ENCODE results near the gene NDNF. TPM values are rescaled to one million over a fixed set of nuclear protein-coding genes. Genes with fewer than 3 reads are reported as not detected.

Gene NDNF
- total RNA-seq, 5 donors from 2014 or later (not counting 1 experiment from before 2014, with no cell fraction given), result 0.36 to 0.47 (median 0.41) TPM; not detected in 2

DNA sequence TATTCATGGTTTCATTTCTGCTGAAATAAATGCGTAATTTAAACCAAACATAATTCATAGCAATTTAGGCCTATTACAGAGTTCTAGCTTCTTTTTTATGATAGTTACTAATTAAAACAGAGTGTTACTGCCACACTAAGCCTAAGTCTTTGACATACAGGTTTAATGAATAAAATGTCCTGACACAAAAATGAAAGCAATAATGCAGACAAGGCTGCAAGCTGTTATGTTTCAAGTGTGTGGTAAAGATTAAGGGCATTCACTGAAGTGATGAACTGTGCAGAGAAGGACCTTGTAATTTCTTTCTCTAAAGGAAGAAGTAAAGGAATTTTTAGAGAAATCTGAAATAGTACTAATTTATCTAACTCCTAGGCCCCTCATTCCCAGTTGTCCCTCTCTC, 2.9 kb downstream of the NDNF start:
- no peak overlapping the region for H3K27ac Mint-ChIP-seq
- Histone ChIP-seq H3K27me3 (replicated peaks in 1 of 2; ENCODE audit: control insufficient read depth in 2 of 2, extremely low read depth in 1 of 2, insufficient read depth in 2 of 2, low read length in 1 of 2) (peaks cover 4 to 34% of the 10 kb centered on the region in 2 experiments), H3K4me3 (ENCODE audit: control insufficient read depth in 1 of 2, extremely low read depth in 1 of 2, low read length in 1 of 2) (no peak overlapping the region), H3K9me3 (no peaks in the 10 kb centered on the region), H3K36me3 (ENCODE audit: control insufficient read depth in 2 of 2, extremely low read depth in 1 of 2, insufficient read depth in 1 of 2, low read length in 1 of 2) (no peaks in the 10 kb centered on the region), H3K27ac (ENCODE audit: low read length) (no peak overlapping the region), H3K4me1 (ENCODE audit: control insufficient read depth in 1 of 2, extremely low read depth in 1 of 2, insufficient read depth in 2 of 2, low read length in 2 of 2) (peaks cover 5 to 22% of the 10 kb centered on the region in 2 experiments)
- CTCF ChIA-PET, result interaction anchor here in 1 of 2 donors (0.7 kb wide), 2 partner anchors 28 to 1508 kb away, joined by 3 to 4 read pairs; no protein-coding TSS in a partner anchor
- POLR2A ChIA-PET, result no interaction called here
- H3K27me3 Mint-ChIP-seq, result peaks cover 47 to 56% of the 10 kb centered on the region in 2 donors
- WGBS (ENCODE audit: insufficient coverage), result no CpG with 5 or more reads among the region's 1 CpG
- DNase-seq (no peak), ATAC-seq (replicated peaks in 1 of 4) (no peak)
- no peaks in the 10 kb centered on the region for H3K36me3 Mint-ChIP-seq
- no peaks in the 10 kb centered on the region for H3K9me3 Mint-ChIP-seq
- H3K4me1 Mint-ChIP-seq, result peaks cover 18 to 31% (median 28%) of the 10 kb centered on the region in 3 donors
- H3K4me3 Mint-ChIP-seq, result peak overlapping the region in 1 of 3 donors; percentile 90

DNA sequence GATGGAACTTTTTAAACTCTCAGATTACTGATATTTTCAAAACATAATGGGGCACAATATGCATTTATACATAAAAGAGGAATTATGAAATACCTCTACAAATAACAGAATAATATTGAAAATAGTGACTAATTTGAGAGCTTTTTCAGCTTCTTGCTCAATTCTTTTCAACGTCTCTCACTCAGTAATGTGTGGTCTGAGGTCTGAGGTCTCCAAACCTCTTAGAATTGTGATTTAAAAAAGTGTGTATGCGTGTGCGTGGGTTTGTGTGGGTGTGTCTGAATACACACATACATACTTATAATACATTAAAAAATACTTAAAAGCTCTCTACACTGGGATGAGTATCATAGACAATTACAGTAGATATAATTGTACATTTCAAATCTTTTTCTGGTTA, 7.9 kb downstream of the NDNF start:
- Histone ChIP-seq H3K4me3 (ENCODE audit: control insufficient read depth in 1 of 2, extremely low read depth in 1 of 2, low read length in 1 of 2) (no peak overlapping the region), H3K27ac (ENCODE audit: low read length) (no peak overlapping the region), H3K4me1 (ENCODE audit: control insufficient read depth in 1 of 2, extremely low read depth in 1 of 2, insufficient read depth in 2 of 2, low read length in 2 of 2) (peaks cover 0 to 2% of the 10 kb centered on the region in 2 experiments), H3K27me3 (replicated peaks in 1 of 2; ENCODE audit: control insufficient read depth in 2 of 2, extremely low read depth in 1 of 2, insufficient read depth in 2 of 2, low read length in 1 of 2) (peaks cover 0 to 4% of the 10 kb centered on the region in 2 experiments), H3K9me3 (no peaks in the 10 kb centered on the region), H3K36me3 (ENCODE audit: control insufficient read depth in 2 of 2, extremely low read depth in 1 of 2, insufficient read depth in 1 of 2, low read length in 1 of 2) (no peaks in the 10 kb centered on the region)
- WGBS (ENCODE audit: insufficient coverage), result no CpG with 5 or more reads among the region's 3 CpGs
- no peak overlapping the region for H3K4me3 Mint-ChIP-seq
- DNase-seq (no peak), ATAC-seq (replicated peaks in 1 of 4) (no peak)
- ChIA-PET CTCF (no interaction called here), POLR2A (interaction anchor here in 1 of 2 donors (0.5 to 0.8 kb wide), 2 partner anchors 10 to 12 kb away, joined by 3 read pairs; no protein-coding TSS in a partner anchor)
- peaks cover 20% of the 10 kb centered on the region in 2 donors for H3K27me3 Mint-ChIP-seq
- H3K4me1 Mint-ChIP-seq, result no peaks in the 10 kb centered on the region
- H3K27ac Mint-ChIP-seq, result no peak overlapping the region
- no peaks in the 10 kb centered on the region for H3K9me3 Mint-ChIP-seq
- H3K36me3 Mint-ChIP-seq, result no peaks in the 10 kb centered on the region

DNA sequence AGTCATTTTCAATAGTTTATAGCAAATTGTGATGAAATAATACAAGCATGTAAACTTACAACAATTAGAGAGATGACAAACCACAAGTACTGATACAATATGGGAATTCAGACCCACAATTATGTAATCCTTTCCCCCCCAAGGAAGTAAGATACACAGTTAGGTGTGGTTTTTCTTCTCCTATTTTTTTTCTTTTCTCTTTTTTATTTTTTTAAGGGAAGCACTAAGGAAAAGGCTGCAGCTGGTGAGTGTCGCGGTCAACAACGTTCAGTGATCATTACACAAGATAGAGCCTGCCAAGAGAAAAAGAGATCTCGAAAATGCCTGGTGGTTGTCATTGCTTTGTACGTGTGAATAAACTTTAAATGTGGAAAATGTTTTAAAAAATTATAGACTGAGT, 9.8 kb downstream of the NDNF start:
- ChIA-PET POLR2A (no interaction called here), CTCF (no interaction called here)
- no peaks in the 10 kb centered on the region for H3K4me1 Mint-ChIP-seq
- no peaks in the 10 kb centered on the region for H3K9me3 ChIP-seq
- H3K4me1 ChIP-seq (ENCODE audit: control insufficient read depth in 1 of 2, extremely low read depth in 1 of 2, insufficient read depth in 2 of 2, low read length in 2 of 2), result no peaks in the 10 kb centered on the region
- no CpG with 5 or more reads among the region's 5 CpGs for WGBS (ENCODE audit: insufficient coverage)
- DNase-seq (no peak), ATAC-seq (replicated peaks in 1 of 4) (no peak)
- no peaks in the 10 kb centered on the region for H3K36me3 Mint-ChIP-seq
- H3K4me3 ChIP-seq (ENCODE audit: control insufficient read depth in 1 of 2, extremely low read depth in 1 of 2, low read length in 1 of 2), result no peak overlapping the region
- H3K36me3 ChIP-seq (ENCODE audit: control insufficient read depth in 2 of 2, extremely low read depth in 1 of 2, insufficient read depth in 1 of 2, low read length in 1 of 2), result no peaks in the 10 kb centered on the region
- H3K9me3 Mint-ChIP-seq, result no peaks in the 10 kb centered on the region
- H3K27me3 ChIP-seq (replicated peaks in 1 of 2; ENCODE audit: control insufficient read depth in 2 of 2, extremely low read depth in 1 of 2, insufficient read depth in 2 of 2, low read length in 1 of 2), result peaks cover 2 to 3% of the 10 kb centered on the region in 2 experiments
- H3K27ac ChIP-seq (ENCODE audit: low read length), result no peak overlapping the region
- no peak overlapping the region for H3K4me3 Mint-ChIP-seq
- peaks cover 16 to 19% of the 10 kb centered on the region in 2 donors for H3K27me3 Mint-ChIP-seq
- H3K27ac Mint-ChIP-seq, result no peak overlapping the region

DNA sequence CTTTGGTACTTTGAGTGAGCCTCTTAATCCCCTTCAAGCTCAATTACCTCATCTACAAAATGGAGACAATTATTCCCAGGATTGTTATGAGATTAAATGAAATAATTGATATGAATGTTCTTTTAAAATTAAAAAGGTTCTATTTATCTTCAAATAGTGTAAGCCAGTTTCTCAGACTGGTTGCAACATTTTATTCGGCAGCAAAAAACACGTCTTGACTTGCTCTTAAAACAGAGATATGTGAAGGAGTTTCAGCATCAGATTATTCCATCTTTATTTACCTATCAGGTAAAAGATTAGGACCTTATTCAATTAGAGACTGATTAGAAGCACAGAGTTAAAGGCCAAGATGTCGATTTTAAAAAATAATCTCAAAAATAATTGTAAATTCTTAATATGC, 10.5 kb downstream of the NDNF start:
- Mint-ChIP-seq H3K4me3 (no peak overlapping the region), H3K27ac (no peak overlapping the region), H3K9me3 (no peaks in the 10 kb centered on the region), H3K27me3 (peaks cover 15 to 24% of the 10 kb centered on the region in 2 donors), H3K4me1 (no peaks in the 10 kb centered on the region), H3K36me3 (no peaks in the 10 kb centered on the region)
- WGBS (ENCODE audit: insufficient coverage), result no CpG with 5 or more reads among the region's 3 CpGs
- Histone ChIP-seq H3K4me1 (ENCODE audit: control insufficient read depth in 1 of 2, extremely low read depth in 1 of 2, insufficient read depth in 2 of 2, low read length in 2 of 2) (no peaks in the 10 kb centered on the region), H3K27me3 (replicated peaks in 1 of 2; ENCODE audit: control insufficient read depth in 2 of 2, extremely low read depth in 1 of 2, insufficient read depth in 2 of 2, low read length in 1 of 2) (peaks cover 2 to 6% of the 10 kb centered on the region in 2 experiments), H3K36me3 (ENCODE audit: control insufficient read depth in 2 of 2, extremely low read depth in 1 of 2, insufficient read depth in 1 of 2, low read length in 1 of 2) (no peaks in the 10 kb centered on the region), H3K9me3 (no peaks in the 10 kb centered on the region), H3K27ac (ENCODE audit: low read length) (no peak overlapping the region), H3K4me3 (ENCODE audit: control insufficient read depth in 1 of 2, extremely low read depth in 1 of 2, low read length in 1 of 2) (no peak overlapping the region)
- ATAC-seq (replicated peaks in 1 of 4), result no peak
- CTCF ChIA-PET, result no interaction called here
- POLR2A ChIA-PET, result no interaction called here
- DNase-seq, result no peak

DNA sequence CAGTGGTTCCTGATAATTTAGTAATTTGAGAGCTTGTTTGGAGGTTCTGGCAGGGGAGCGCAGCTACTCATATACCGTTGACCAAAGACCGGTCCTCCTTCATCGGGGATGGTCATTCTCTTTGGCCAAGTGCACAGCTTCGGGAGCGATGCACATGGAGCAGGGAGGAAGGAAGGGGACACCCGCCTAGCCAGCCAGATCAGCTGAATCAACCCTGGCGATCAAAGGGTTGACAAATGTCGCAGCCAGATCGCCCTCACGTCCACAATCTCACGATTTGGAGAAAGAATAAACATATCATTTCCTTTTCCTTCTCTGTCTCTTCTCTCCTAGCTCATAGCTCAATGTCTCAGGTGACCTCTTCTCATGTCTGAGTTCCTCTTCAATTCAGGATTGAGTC, 11.1 kb downstream of the NDNF start:
- ChIA-PET CTCF (no interaction called here), POLR2A (no interaction called here)
- peaks cover 2 to 6% of the 10 kb centered on the region in 2 experiments for H3K27me3 ChIP-seq (replicated peaks in 1 of 2; ENCODE audit: control insufficient read depth in 2 of 2, extremely low read depth in 1 of 2, insufficient read depth in 2 of 2, low read length in 1 of 2)
- no peaks in the 10 kb centered on the region for H3K9me3 ChIP-seq
- H3K27ac Mint-ChIP-seq, result no peak overlapping the region
- no peaks in the 10 kb centered on the region for H3K4me1 Mint-ChIP-seq
- WGBS (ENCODE audit: insufficient coverage), result 96% methylated on average over 11 of the region's 12 CpGs
- H3K36me3 ChIP-seq (ENCODE audit: control insufficient read depth in 2 of 2, extremely low read depth in 1 of 2, insufficient read depth in 1 of 2, low read length in 1 of 2), result no peaks in the 10 kb centered on the region
- H3K27ac ChIP-seq (ENCODE audit: low read length), result no peak overlapping the region
- H3K9me3 Mint-ChIP-seq, result no peaks in the 10 kb centered on the region
- no peaks in the 10 kb centered on the region for H3K4me1 ChIP-seq (ENCODE audit: control insufficient read depth in 1 of 2, extremely low read depth in 1 of 2, insufficient read depth in 2 of 2, low read length in 2 of 2)
- H3K27me3 Mint-ChIP-seq, result peaks cover 15 to 29% of the 10 kb centered on the region in 2 donors
- ATAC-seq (replicated peaks in 1 of 4), result no peak
- H3K4me3 ChIP-seq (ENCODE audit: control insufficient read depth in 1 of 2, extremely low read depth in 1 of 2, low read length in 1 of 2), result no peak overlapping the region
- no peak overlapping the region for H3K4me3 Mint-ChIP-seq
- no peak for DNase-seq
- H3K36me3 Mint-ChIP-seq, result no peaks in the 10 kb centered on the region

DNA sequence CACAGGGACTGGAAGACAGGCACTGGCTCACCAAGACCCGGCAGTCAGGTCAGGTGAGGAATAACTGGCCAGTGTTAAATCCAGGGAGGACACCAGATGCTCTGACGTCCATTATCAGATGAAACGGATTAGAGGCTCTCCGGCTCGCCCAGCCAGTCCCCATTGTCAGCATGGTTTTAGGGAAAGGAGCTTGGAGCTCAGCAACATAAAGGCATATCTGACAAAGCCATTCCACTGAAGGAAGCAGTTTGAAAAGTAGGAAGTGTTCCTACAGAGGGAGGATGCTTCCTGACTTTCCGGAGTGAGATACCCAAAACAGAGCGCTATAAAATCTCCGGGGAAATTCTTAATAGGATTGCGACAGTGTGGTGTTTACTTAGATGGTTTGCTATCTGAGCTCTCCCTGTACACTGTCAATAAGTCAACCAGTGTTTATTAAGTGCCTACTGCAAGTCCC, 14.8 kb downstream of the NDNF start:
- DNase-seq (no peak), ATAC-seq (replicated peaks in 1 of 4) (no peak)
- ChIA-PET POLR2A (no interaction called here), CTCF (no interaction called here)
- no peak overlapping the region for H3K27ac Mint-ChIP-seq
- Histone ChIP-seq H3K4me1 (ENCODE audit: control insufficient read depth in 1 of 2, extremely low read depth in 1 of 2, insufficient read depth in 2 of 2, low read length in 2 of 2) (no peaks in the 10 kb centered on the region), H3K36me3 (ENCODE audit: control insufficient read depth in 2 of 2, extremely low read depth in 1 of 2, insufficient read depth in 1 of 2, low read length in 1 of 2) (no peaks in the 10 kb centered on the region), H3K27ac (ENCODE audit: low read length) (no peak overlapping the region), H3K27me3 (replicated peaks in 1 of 2; ENCODE audit: control insufficient read depth in 2 of 2, extremely low read depth in 1 of 2, insufficient read depth in 2 of 2, low read length in 1 of 2) (peaks cover 0 to 6% of the 10 kb centered on the region in 2 experiments), H3K9me3 (no peaks in the 10 kb centered on the region), H3K4me3 (ENCODE audit: control insufficient read depth in 1 of 2, extremely low read depth in 1 of 2, low read length in 1 of 2) (no peak overlapping the region)
- H3K4me1 Mint-ChIP-seq, result peaks cover 0 to 6% (median 5%) of the 10 kb centered on the region in 3 donors
- peaks cover 11 to 36% of the 10 kb centered on the region in 2 donors for H3K27me3 Mint-ChIP-seq
- H3K9me3 Mint-ChIP-seq, result no peaks in the 10 kb centered on the region
- no peak overlapping the region for H3K4me3 Mint-ChIP-seq
- 48% methylated on average over 5 of the region's 9 CpGs for WGBS (ENCODE audit: insufficient coverage)
- no peaks in the 10 kb centered on the region for H3K36me3 Mint-ChIP-seq

DNA sequence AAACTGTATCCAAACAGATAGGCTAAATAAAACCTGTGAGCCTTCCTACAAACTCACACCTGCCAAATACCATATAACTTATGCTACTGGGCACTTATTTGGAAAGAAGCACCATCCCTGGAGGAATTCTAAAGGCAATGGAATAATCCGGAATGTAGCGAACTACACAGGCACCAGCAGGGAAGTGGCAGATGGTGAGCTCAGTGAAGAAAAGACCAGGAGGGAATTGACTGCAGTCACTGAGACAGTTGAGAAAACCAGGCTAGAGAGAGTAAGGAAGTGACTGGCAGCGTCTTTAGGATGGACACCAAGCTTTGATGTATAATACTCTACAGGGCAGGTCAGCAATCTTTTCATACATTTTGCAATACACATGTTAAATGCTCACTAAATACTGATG, 16.3 kb downstream of the NDNF start:
- CTCF ChIA-PET, result no interaction called here
- 89% methylated on average over 2 of the region's 3 CpGs for WGBS (ENCODE audit: insufficient coverage)
- H3K4me3 ChIP-seq (ENCODE audit: control insufficient read depth in 1 of 2, extremely low read depth in 1 of 2, low read length in 1 of 2), result no peak overlapping the region

More for the DNA sequence above, 16.3 kb downstream of the NDNF start:
- Histone ChIP-seq H3K4me1 (ENCODE audit: control insufficient read depth in 1 of 2, extremely low read depth in 1 of 2, insufficient read depth in 2 of 2, low read length in 2 of 2) (no peaks in the 10 kb centered on the region), H3K36me3 (ENCODE audit: control insufficient read depth in 2 of 2, extremely low read depth in 1 of 2, insufficient read depth in 1 of 2, low read length in 1 of 2) (no peaks in the 10 kb centered on the region), H3K27me3 (replicated peaks in 1 of 2; ENCODE audit: control insufficient read depth in 2 of 2, extremely low read depth in 1 of 2, insufficient read depth in 2 of 2, low read length in 1 of 2) (peaks cover 0 to 6% of the 10 kb centered on the region in 2 experiments), H3K9me3 (no peaks in the 10 kb centered on the region), H3K27ac (ENCODE audit: low read length) (no peak overlapping the region)
- Mint-ChIP-seq H3K36me3 (no peaks in the 10 kb centered on the region), H3K9me3 (no peaks in the 10 kb centered on the region), H3K4me1 (peaks cover 0 to 6% (median 5%) of the 10 kb centered on the region in 3 donors), H3K27me3 (peaks cover 11 to 35% of the 10 kb centered on the region in 2 donors), H3K4me3 (no peak overlapping the region), H3K27ac (no peak overlapping the region)
- POLR2A ChIA-PET, result interaction anchor here in 1 of 2 donors (0.6 kb wide), 1 partner anchor 1464 kb away, joined by 3 read pairs; no protein-coding TSS in a partner anchor
- DNase-seq (no peak), ATAC-seq (replicated peaks in 1 of 4) (no peak)

All from T-cell (primary cell).